Body of pancreas (tissue), 4 donors: ENCODE results near the gene LARP7.

ENCODE experiments used
- CTCF ChIP-seq, 7 experiments: fragments of 450-650 bp in 4 of 7; fragments of 200-600 bp in 3 of 7; sonication (generic) in 3 of 7; IDR thresholded peaks; one replicate each; pipeline ENCODE4 v1.5.1; 2016 to 2019; ENCODE audit warnings: antibody characterized with exemption in 7 of 7
- POLR2A ChIP-seq, 3 donors: fragments of 450-650 bp; IDR thresholded peaks; one replicate each; pipeline ENCODE4 v1.6.1; 2016; ENCODE audit warnings: antibody characterized with exemption in 3 of 3, mild to moderate bottlenecking in 2 of 3

DNA sequence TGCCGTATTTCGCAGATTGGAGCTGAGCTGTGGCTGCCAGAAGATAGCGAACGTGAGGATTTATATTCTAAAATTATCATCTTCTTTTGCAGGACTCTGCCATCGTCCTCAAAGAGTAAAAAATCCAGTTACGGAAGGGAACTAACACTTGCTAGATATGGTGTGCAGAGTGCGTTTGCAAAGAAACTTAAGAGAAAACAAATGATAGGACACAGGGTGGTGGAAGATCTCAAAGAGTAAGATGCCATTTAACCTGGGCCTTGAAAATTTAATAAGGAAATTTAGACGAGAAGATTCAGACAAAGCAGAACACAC is 566 bp downstream of the LARP7 start:
- TF ChIP-seq CTCF (IDR thresholded peaks at IDR 0.05) (no peak), POLR2A (IDR thresholded peaks at IDR 0.05) (no peak)
